ENCODE measurements around the gene XRCC1. TPM values are rescaled to one million over a fixed set of nuclear protein-coding genes. Genes with fewer than 3 reads are reported as not detected.

XRCC1 gene
- total RNA-seq, 1 experiment from 2014 or later, result 38.0 TPM

DNA sequence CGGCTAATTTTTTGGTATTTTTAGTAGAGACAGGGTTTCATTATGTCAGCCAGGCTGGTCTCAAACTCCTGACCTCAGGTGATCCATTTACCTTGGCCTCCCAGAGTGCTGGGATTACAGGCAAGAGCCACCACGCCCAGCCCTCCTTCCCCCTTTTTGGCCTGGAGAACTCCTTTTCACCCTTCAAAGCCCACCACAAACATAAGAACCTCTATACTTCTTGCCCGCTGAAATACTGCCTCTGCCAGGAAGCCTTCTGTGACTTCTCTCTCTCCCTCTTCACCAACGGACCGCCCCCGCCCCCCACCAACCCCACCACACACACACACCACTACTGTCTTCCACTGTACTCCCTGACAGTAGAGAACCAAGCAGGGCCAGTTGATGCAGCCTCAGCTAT lies 41.6 kb upstream of the XRCC1 start:
- H3K23ac ChIP-seq (ENCODE audit: insufficient read length, low read depth, low read length), result no peak overlapping the region
- no peak overlapping the region for H3K9ac ChIP-seq (ENCODE audit: extremely low read depth, insufficient read length, low read length)
- H4K8ac ChIP-seq (replicated peaks; ENCODE audit: insufficient read length, low read depth, low read length), result no peak overlapping the region
- DNase-seq, result no peak
- no peak overlapping the region for H3K56ac ChIP-seq (ENCODE audit: insufficient read length, low read depth, low read length)
- no peaks in the 10 kb centered on the region; the same call in 1 of the 2 replicates for H3K4me1 ChIP-seq (ENCODE audit: insufficient read depth, low read length)
- H2AK5ac ChIP-seq (ENCODE audit: insufficient read length, low read length), result no peak overlapping the region
- no peaks in the 10 kb centered on the region for H3K9me3 ChIP-seq (ENCODE audit: control insufficient read depth, low read depth, low read length)
- no peaks in the 10 kb centered on the region for H3K27me3 ChIP-seq (ENCODE audit: insufficient read depth, low read length)
- H3K18ac ChIP-seq (ENCODE audit: insufficient read length, low read depth, low read length), result no peak overlapping the region
- H2BK5ac ChIP-seq (ENCODE audit: insufficient read length, low read length), result no peak overlapping the region
- H4K5ac ChIP-seq (ENCODE audit: insufficient read length, low read depth, low read length), result no peak overlapping the region
- no peak overlapping the region for H3K27ac ChIP-seq (ENCODE audit: insufficient read length, low read depth, low read length)
- Mint-ChIP-seq H3K36me3 (ENCODE audit: insufficient read depth in 1 of 3, low read depth in 3 of 3) (peaks cover 24 to 28% (median 25%) of the 10 kb centered on the region in 3 experiments), H3K4me1 (peaks cover 14 to 19% of the 10 kb centered on the region in 2 experiments), H3K4me3 (no peak overlapping the region), H3K27me3 (ENCODE audit: low read depth) (no peaks in the 10 kb centered on the region; the same call in 1 of the 2 replicates), H3K27ac (no peak overlapping the region), H3K9me3 (peaks cover 2% of the 10 kb centered on the region in 2 experiments; a peak in 4 of 5 replicates)
- no peak overlapping the region for H2BK120ac ChIP-seq (ENCODE audit: low read depth, low read length, poor library complexity, severe bottlenecking)
- H3K4me2 ChIP-seq (ENCODE audit: insufficient read depth, insufficient read length, low read length), result no peak overlapping the region
- H3K79me2 ChIP-seq (ENCODE audit: insufficient read depth, low read length), result no peaks in the 10 kb centered on the region
- H4K20me1 ChIP-seq (ENCODE audit: control insufficient read depth, insufficient read depth, insufficient read length), result no peaks in the 10 kb centered on the region
- no peak overlapping the region for H3K14ac ChIP-seq (ENCODE audit: insufficient read depth, low read length)
- H2BK12ac ChIP-seq (ENCODE audit: insufficient read length, low read depth, low read length), result no peak overlapping the region
- no peak overlapping the region for H3T11ph ChIP-seq (ENCODE audit: low read length)
- H3K4ac ChIP-seq (ENCODE audit: low read depth, low read length), result no peak overlapping the region
- no CpG with 5 or more reads among the region's 6 CpGs for WGBS (ENCODE audit: extremely low coverage, insufficient read length, low lambda C conversion rate)
- no peaks in the 10 kb centered on the region for H3K79me1 ChIP-seq (ENCODE audit: insufficient read depth, low read depth, low read length, poor library complexity, severe bottlenecking)
- peaks cover 14% of the 10 kb centered on the region for H3K23me2 ChIP-seq (ENCODE audit: insufficient read length, low read depth, low read length, poor library complexity, severe bottlenecking)
- H2AFZ ChIP-seq (ENCODE audit: low read length), result no peak overlapping the region
- TF ChIP-seq, protein P1, sequence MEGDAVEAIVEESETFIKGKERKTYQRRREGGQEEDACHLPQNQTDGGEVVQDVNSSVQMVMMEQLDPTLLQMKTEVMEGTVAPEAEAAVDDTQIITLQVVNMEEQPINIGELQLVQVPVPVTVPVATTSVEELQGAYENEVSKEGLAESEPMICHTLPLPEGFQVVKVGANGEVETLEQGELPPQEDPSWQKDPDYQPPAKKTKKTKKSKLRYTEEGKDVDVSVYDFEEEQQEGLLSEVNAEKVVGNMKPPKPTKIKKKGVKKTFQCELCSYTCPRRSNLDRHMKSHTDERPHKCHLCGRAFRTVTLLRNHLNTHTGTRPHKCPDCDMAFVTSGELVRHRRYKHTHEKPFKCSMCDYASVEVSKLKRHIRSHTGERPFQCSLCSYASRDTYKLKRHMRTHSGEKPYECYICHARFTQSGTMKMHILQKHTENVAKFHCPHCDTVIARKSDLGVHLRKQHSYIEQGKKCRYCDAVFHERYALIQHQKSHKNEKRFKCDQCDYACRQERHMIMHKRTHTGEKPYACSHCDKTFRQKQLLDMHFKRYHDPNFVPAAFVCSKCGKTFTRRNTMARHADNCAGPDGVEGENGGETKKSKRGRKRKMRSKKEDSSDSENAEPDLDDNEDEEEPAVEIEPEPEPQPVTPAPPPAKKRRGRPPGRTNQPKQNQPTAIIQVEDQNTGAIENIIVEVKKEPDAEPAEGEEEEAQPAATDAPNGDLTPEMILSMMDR (conservative IDR thresholded peaks at IDR 0.05), result no peak
- no peak overlapping the region for H4K91ac ChIP-seq (ENCODE audit: insufficient read length, low read depth, low read length)
- no peak overlapping the region for H2BK15ac ChIP-seq (ENCODE audit: low read depth, low read length)
- H2BK20ac ChIP-seq (ENCODE audit: low read depth, low read length, poor library complexity, severe bottlenecking), result no peak overlapping the region

Measured in H9 (cell line).